Astrocyte (in vitro differentiated cells and primary cell): ENCODE data around the gene DTNB. TPM values are rescaled to one million over a fixed set of nuclear protein-coding genes. Genes with fewer than 3 reads are reported as not detected.

Experiments
- DNase-seq: peaks from one replicate; pipeline ENCODE4 v3.0.0-alpha.2; 2010; ENCODE audit warnings: low read depth
- FAIRE-seq: peaks from 2 replicates; lab custom pipeline; 2011; peaks lifted over from hg19 to GRCh38; lab: Jason Lieb, UNC
- H2AFZ ChIP-seq: 2 replicates; pipeline ENCODE4 v1.6.0; 2012; ENCODE audit warnings: low read depth, low read length, inconsistent platforms
- H3K27ac ChIP-seq: 2 replicates; pipeline ENCODE4 v1.5.1; 2011; ENCODE audit warnings: low read depth, low read length, inconsistent platforms
- H3K27me3 ChIP-seq: 2 replicates; pipeline ENCODE4 v1.6.0; 2011; ENCODE audit warnings: low read length, inconsistent platforms; ENCODE audit not compliant: insufficient read depth
- H3K36me3 ChIP-seq: 2 replicates; pipeline ENCODE4 v1.5.1; 2011; ENCODE audit warnings: low read length, inconsistent platforms; ENCODE audit not compliant: insufficient read depth
- H3K4me1 ChIP-seq: 2 replicates; pipeline ENCODE4 v1.5.1; 2011; ENCODE audit warnings: low read length, inconsistent platforms; ENCODE audit not compliant: insufficient read depth
- H3K4me2 ChIP-seq: 2 replicates; pipeline ENCODE4 v1.6.0; 2012; ENCODE audit warnings: low read length, inconsistent platforms
- H3K4me3 ChIP-seq: 2 replicates; pipeline ENCODE4 v1.5.1; 2011; ENCODE audit warnings: low read depth, mild to moderate bottlenecking, low read length, inconsistent platforms; ENCODE audit not compliant: insufficient read depth
- H3K79me2 ChIP-seq: 2 replicates; pipeline ENCODE4 v1.6.0; 2012; ENCODE audit warnings: mild to moderate bottlenecking, low read length, inconsistent platforms; ENCODE audit not compliant: insufficient read depth
- H3K9ac ChIP-seq: 2 replicates; pipeline ENCODE4 v1.6.0; 2012; ENCODE audit warnings: mild to moderate bottlenecking, low read length, inconsistent platforms
- H3K9me3 ChIP-seq: 2 replicates; pipeline ENCODE4 v1.5.1; 2012; ENCODE audit warnings: low read depth, mild to moderate bottlenecking, low read length, inconsistent platforms; ENCODE audit not compliant: insufficient read depth
- H4K20me1 ChIP-seq: 2 replicates; pipeline ENCODE4 v1.6.0; 2012; ENCODE audit warnings: low read length, inconsistent platforms; ENCODE audit not compliant: insufficient read depth
- H3K27ac Mint-ChIP-seq: one replicate; pipeline ENCODE4 v1.8.0; 2021; ENCODE audit warnings: mild to moderate bottlenecking, mixed read lengths; ENCODE audit not compliant: unreplicated experiment
- H3K27me3 Mint-ChIP-seq: one replicate; pipeline ENCODE4 v1.8.0; 2021; ENCODE audit warnings: low read depth, mixed read lengths; ENCODE audit not compliant: unreplicated experiment
- H3K36me3 Mint-ChIP-seq: one replicate; pipeline ENCODE4 v1.8.0; 2021; ENCODE audit warnings: low read depth, mixed read lengths; ENCODE audit not compliant: unreplicated experiment
- H3K4me1 Mint-ChIP-seq: one replicate; pipeline ENCODE4 v1.8.0; 2021; ENCODE audit warnings: low read depth, mixed read lengths; ENCODE audit not compliant: unreplicated experiment
- H3K4me3 Mint-ChIP-seq: one replicate; pipeline ENCODE4 v1.8.0; 2021; ENCODE audit warnings: mild to moderate bottlenecking, moderate library complexity, mixed read lengths; ENCODE audit not compliant: unreplicated experiment
- H3K9me3 Mint-ChIP-seq: one replicate; pipeline ENCODE4 v1.8.0; 2021; ENCODE audit warnings: mild to moderate bottlenecking, mixed read lengths; ENCODE audit not compliant: unreplicated experiment
- EZH2 ChIP-seq: IDR thresholded peaks from 2 replicates; pipeline ENCODE4 v1.6.1; 2012; ENCODE audit warnings: mild to moderate bottlenecking, low read length, inconsistent platforms; ENCODE audit not compliant: insufficient read depth
- total RNA-seq: library from RNA; stranded (reverse); gene quantifications from 2 replicates; pipeline ENCODE4 v1.2.1, GENCODE V29; 2021
- TF ChIP-seq, protein P1 (sequence below): IDR thresholded peaks from 2 replicates; pipeline ENCODE4 v1.5.1; 2011; ENCODE audit warnings: low read depth, mild to moderate bottlenecking, inconsistent platforms, low read length, moderate library complexity; ENCODE audit not compliant: insufficient read depth

The DTNB gene
- total RNA-seq, 1 donor from 2014 or later: 5.1 TPM

- peaks cover 3% of the 10 kb centered on the region for H3K36me3 Mint-ChIP-seq
- Histone ChIP-seq H3K9ac (no peak overlapping the region), H3K9me3 (no peaks in the 10 kb centered on the region), H3K27me3 (no peaks in the 10 kb centered on the region), H3K27ac (no peak overlapping the region), H4K20me1 (no peaks in the 10 kb centered on the region), H3K4me3 (no peak overlapping the region), H3K79me2 (no peaks in the 10 kb centered on the region), H3K4me2 (no peak overlapping the region), H3K4me1 (no peaks in the 10 kb centered on the region), H3K36me3 (no peaks in the 10 kb centered on the region), H2AFZ (no peak overlapping the region)
- peaks cover 3% of the 10 kb centered on the region for H3K9me3 Mint-ChIP-seq
- H3K4me1 Mint-ChIP-seq: peaks cover 1% of the 10 kb centered on the region
- no peak overlapping the region for H3K27ac Mint-ChIP-seq
- peaks cover 15% of the 10 kb centered on the region for H3K27me3 Mint-ChIP-seq
- no peak overlapping the region for H3K4me3 Mint-ChIP-seq
- FAIRE-seq (no peak), DNase-seq (no peak)
- TF ChIP-seq, protein P1, sequence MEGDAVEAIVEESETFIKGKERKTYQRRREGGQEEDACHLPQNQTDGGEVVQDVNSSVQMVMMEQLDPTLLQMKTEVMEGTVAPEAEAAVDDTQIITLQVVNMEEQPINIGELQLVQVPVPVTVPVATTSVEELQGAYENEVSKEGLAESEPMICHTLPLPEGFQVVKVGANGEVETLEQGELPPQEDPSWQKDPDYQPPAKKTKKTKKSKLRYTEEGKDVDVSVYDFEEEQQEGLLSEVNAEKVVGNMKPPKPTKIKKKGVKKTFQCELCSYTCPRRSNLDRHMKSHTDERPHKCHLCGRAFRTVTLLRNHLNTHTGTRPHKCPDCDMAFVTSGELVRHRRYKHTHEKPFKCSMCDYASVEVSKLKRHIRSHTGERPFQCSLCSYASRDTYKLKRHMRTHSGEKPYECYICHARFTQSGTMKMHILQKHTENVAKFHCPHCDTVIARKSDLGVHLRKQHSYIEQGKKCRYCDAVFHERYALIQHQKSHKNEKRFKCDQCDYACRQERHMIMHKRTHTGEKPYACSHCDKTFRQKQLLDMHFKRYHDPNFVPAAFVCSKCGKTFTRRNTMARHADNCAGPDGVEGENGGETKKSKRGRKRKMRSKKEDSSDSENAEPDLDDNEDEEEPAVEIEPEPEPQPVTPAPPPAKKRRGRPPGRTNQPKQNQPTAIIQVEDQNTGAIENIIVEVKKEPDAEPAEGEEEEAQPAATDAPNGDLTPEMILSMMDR: no peak
- TF ChIP-seq EZH2: no peak
Observed at GRCh38 chr2:25688236-25688635, 14.9 kb upstream of the DTNB start.

DNA sequence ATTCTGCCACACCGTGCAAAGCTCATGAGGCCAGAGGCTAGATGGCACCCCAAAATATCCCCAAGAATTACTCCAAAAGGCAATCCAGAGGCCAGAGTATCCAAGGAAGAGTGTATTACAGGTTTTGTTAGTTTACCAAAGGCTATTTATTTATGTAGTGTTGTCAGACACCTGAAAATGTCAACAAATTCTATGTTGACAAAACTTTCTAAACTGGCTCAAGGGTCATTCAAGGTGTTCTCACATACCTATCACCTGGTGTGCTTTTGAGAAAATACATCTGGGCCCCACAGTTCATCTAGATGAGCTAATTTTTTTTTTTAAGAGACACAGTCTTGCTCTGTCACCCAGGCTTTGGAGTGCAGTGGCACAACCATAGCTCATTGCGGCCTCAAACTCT, 12.4 kb upstream of the DTNB start:
- no peak for DNase-seq
- Histone ChIP-seq H3K36me3 (no peaks in the 10 kb centered on the region), H3K79me2 (no peaks in the 10 kb centered on the region), H3K27me3 (no peaks in the 10 kb centered on the region), H3K9ac (no peak overlapping the region), H3K4me3 (no peak overlapping the region), H4K20me1 (no peaks in the 10 kb centered on the region), H3K4me1 (no peaks in the 10 kb centered on the region), H3K9me3 (no peaks in the 10 kb centered on the region), H2AFZ (no peak overlapping the region), H3K27ac (no peak overlapping the region), H3K4me2 (no peak overlapping the region)
- Mint-ChIP-seq H3K27me3 (peaks cover 15% of the 10 kb centered on the region), H3K36me3 (peaks cover 3% of the 10 kb centered on the region), H3K4me3 (no peak overlapping the region), H3K9me3 (peaks cover 3% of the 10 kb centered on the region), H3K27ac (no peak overlapping the region), H3K4me1 (peaks cover 1% of the 10 kb centered on the region)
- FAIRE-seq: no peak
- TF ChIP-seq, protein P1: no peak
- no peak for TF ChIP-seq EZH2

DNA sequence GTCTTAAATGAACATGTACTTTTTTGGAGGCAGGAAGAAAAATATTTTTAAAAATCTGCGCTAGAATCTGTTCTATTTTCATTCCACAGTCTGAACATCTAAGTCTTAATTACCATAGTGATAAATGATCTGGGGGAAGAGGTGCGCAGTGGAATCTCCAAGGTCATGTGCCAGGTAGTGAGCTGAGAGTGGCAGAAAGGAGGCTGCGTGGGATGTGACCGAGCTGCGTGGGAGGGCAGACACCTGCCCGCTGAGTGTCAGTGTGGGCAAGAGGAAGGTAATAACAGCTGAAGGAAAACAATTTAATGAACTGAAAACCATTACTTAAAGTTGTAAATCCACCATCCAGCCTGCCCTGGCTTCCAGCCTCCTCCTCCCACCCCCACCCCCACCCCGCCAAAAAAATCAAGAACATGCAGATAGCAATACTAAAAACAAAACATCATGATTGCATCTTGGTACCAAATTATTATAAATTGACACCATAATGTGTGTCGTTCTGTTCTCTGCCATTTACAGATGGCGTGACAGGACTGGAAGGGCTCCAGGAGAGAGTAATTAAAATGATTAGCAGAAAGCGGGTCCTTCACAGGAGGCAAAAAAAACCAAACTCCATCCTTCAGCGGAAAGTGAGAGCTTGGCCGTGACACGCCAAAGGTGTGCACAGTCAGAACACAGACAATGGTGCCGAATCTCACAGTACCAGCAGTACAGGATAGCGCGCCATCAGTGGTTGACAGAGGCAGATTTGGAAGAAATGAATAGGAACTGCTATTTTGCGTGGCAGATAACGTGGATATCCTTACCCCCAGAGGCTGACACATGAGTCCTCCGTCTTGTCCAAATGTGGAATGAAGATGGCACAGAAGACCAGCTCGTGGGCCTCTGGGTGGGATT, 11.4 kb upstream of the DTNB start:
- H3K4me1 ChIP-seq: no peaks in the 10 kb centered on the region

More for the DNA sequence above, 11.4 kb upstream of the DTNB start:
- H3K4me3 Mint-ChIP-seq: no peak overlapping the region
- Histone ChIP-seq H3K27ac (no peak overlapping the region), H3K36me3 (no peaks in the 10 kb centered on the region), H3K27me3 (no peaks in the 10 kb centered on the region), H3K4me2 (no peak overlapping the region), H3K79me2 (no peaks in the 10 kb centered on the region), H2AFZ (no peak overlapping the region), H3K4me3 (no peak overlapping the region), H3K9ac (no peak overlapping the region), H3K9me3 (no peaks in the 10 kb centered on the region), H4K20me1 (no peaks in the 10 kb centered on the region)
- H3K36me3 Mint-ChIP-seq: peaks cover 3% of the 10 kb centered on the region
- H3K27ac Mint-ChIP-seq: no peak overlapping the region
- DNase-seq (no peak), FAIRE-seq (no peak)
- H3K4me1 Mint-ChIP-seq: no peaks in the 10 kb centered on the region
- H3K9me3 Mint-ChIP-seq: peaks cover 3% of the 10 kb centered on the region
- H3K27me3 Mint-ChIP-seq: peaks cover 13% of the 10 kb centered on the region
- TF ChIP-seq EZH2: no peak
- TF ChIP-seq, protein P1: no peak
